HepG2 (cell line): ENCODE measurements around the gene VDR. TPM values are rescaled to one million over a fixed set of nuclear protein-coding genes. Genes with fewer than 3 reads are reported as not detected.

Source experiments
- ATF7 ChIP-seq, 2 experiments: fragments of 450-650 bp in 1 of 2; sonication (generic) in 1 of 2; formaldehyde crosslinking in 1 of 2; IDR thresholded peaks; 2 replicates each; pipeline versions ENCODE4 v1.4.0 to v1.6.1; 2016 to 2020; ENCODE audit warnings: antibody characterized with exemption in 1 of 2, mild to moderate bottlenecking in 1 of 2, missing genetic modification reagents in 1 of 2
- CBFB ChIP-seq: sonication (generic); formaldehyde crosslinking; IDR thresholded peaks from 2 replicates; pipeline ENCODE4 v1.4.0; 2020; ENCODE audit warnings: missing genetic modification reagents
- EED ChIP-seq: sonication (generic); formaldehyde crosslinking; IDR thresholded peaks from 2 replicates; pipeline ENCODE4 v1.5.0; 2020; ENCODE audit warnings: mild to moderate bottlenecking, missing genetic modification reagents
- EHMT2 ChIP-seq: fragments of 200-600 bp; sonication (generic); IDR thresholded peaks from 2 replicates; pipeline ENCODE4 v1.7.0; 2017; ENCODE audit warnings: antibody characterized with exemption, low read depth, low read length, borderline replicate concordance
- ELF1 ChIP-seq: sonication (generic); formaldehyde crosslinking; IDR thresholded peaks from 2 replicates; pipeline ENCODE4 v1.4.0; 2020; ENCODE audit warnings: missing genetic modification reagents
- FOXJ3 ChIP-seq: sonication (generic); formaldehyde crosslinking; IDR thresholded peaks from 2 replicates; pipeline ENCODE4 v1.4.0; 2020; ENCODE audit warnings: missing genetic modification reagents, mild to moderate bottlenecking, borderline replicate concordance
- KAT7 ChIP-seq: IDR thresholded peaks from 2 replicates; pipeline ENCODE4 v1.6.1; 2018; ENCODE audit warnings: borderline replicate concordance, missing compliant biosample characterization
- LCORL ChIP-seq, 2 experiments: fragments of 450-650 bp in 1 of 2; sonication (generic) in 1 of 2; formaldehyde crosslinking in 1 of 2; IDR thresholded peaks; 2 replicates each; pipeline versions ENCODE4 v1.5.0 to v1.6.1; 2017 to 2020; ENCODE audit warnings: antibody characterized with exemption in 1 of 2, missing genetic modification reagents in 1 of 2
- MAFK ChIP-seq, 2 experiments: IDR thresholded peaks in 1 of 2; conservative IDR thresholded peaks in 1 of 2; 2 replicates each; pipeline ENCODE4 v1.6.1; 2011; ENCODE audit warnings: improper control_type of control experiment in 2 of 2, low read length in 2 of 2
- MIXL1 ChIP-seq: IDR thresholded peaks from 2 replicates; pipeline ENCODE4 v1.6.1; 2016
- MTA3 ChIP-seq: sonication (generic); formaldehyde crosslinking; IDR thresholded peaks from 2 replicates; pipeline ENCODE4 v1.4.0; 2020; ENCODE audit warnings: missing genetic modification reagents
- RARG ChIP-seq: sonication (generic); formaldehyde crosslinking; IDR thresholded peaks from 2 replicates; pipeline ENCODE4 v1.4.0; 2020; ENCODE audit warnings: low read depth, mild to moderate bottlenecking, missing genetic modification reagents
- STAT5B ChIP-seq: sonication (generic); formaldehyde crosslinking; IDR thresholded peaks from 2 replicates; pipeline ENCODE4 v1.4.0; 2020; ENCODE audit warnings: missing genetic modification reagents
- TBX3 ChIP-seq: fragments of 450-650 bp; IDR thresholded peaks from 2 replicates; pipeline ENCODE4 v1.6.1; 2017; ENCODE audit warnings: antibody characterized with exemption, mild to moderate bottlenecking, inconsistent platforms, borderline replicate concordance
- YY1 ChIP-seq: IDR thresholded peaks from 2 replicates; pipeline ENCODE4 v1.6.1; 2011; ENCODE audit warnings: low read length, low read depth, moderate library complexity, mild to moderate bottlenecking; ENCODE audit not compliant: insufficient read depth, insufficient replicate concordance
- ZFP1 ChIP-seq: IDR thresholded peaks from 2 replicates; pipeline ENCODE4 v1.6.1; 2016
- ZMYM4 ChIP-seq: sonication (generic); formaldehyde crosslinking; IDR thresholded peaks from 2 replicates; pipeline ENCODE4 v1.8.1; 2023; ENCODE audit warnings: mild to moderate bottlenecking, missing genetic modification reagents
- ZNF138 ChIP-seq: sonication (generic); formaldehyde crosslinking; IDR thresholded peaks from 2 replicates; pipeline ENCODE4 v1.5.0; 2020; ENCODE audit warnings: mild to moderate bottlenecking, low read depth, missing genetic modification reagents
- ZNF644 ChIP-seq: IDR thresholded peaks from 2 replicates; pipeline ENCODE4 v1.6.1; 2016; ENCODE audit warnings: low read depth
- ZNF777 ChIP-seq: sonication (generic); formaldehyde crosslinking; IDR thresholded peaks from 2 replicates; pipeline ENCODE4 v1.4.0; 2020; ENCODE audit warnings: missing genetic modification reagents
- polyA plus RNA-seq, 8 experiments: library from polyadenylated mRNA; depleted of rRNA in 3 of 8; stranded (reverse) in 7 of 8; unstranded in 1 of 8; fragments of >200 nt; fragmentation: Illumina TruSeq in 4 of 8; extraction: Trizol in 4 of 8; gene quantifications; 2 replicates each; pipeline versions ENCODE4 v1.2.1 to v1.2.3, GENCODE V29; 2011 to 2016; ENCODE audit warnings: low read depth in 4 of 8, missing spikeins in 1 of 8, mixed read lengths in 1 of 8; ENCODE audit not compliant: insufficient read depth in 1 of 8
- total RNA-seq, 5 experiments: library from RNA; depleted of rRNA; stranded (reverse); fragments of >200 nt; fragmentation: Illumina TruSeq; extraction: Trizol; gene quantifications; 2 replicates each; pipeline ENCODE4 v1.2.3, GENCODE V29; 2016; ENCODE audit warnings: low read depth in 1 of 5
- TF ChIP-seq, protein P1 (sequence below): sonication (generic); formaldehyde crosslinking; IDR thresholded peaks from 2 replicates; pipeline ENCODE4 v1.4.0; 2020; ENCODE audit warnings: missing genetic modification reagents
- TF ChIP-seq, protein P2 (sequence below): sonication (generic); formaldehyde crosslinking; IDR thresholded peaks from 2 replicates; pipeline ENCODE4 v1.8.1; 2022; ENCODE audit warnings: low read depth, mild to moderate bottlenecking, missing genetic modification reagents
- TF ChIP-seq, protein P3 (sequence below): sonication (generic); formaldehyde crosslinking; IDR thresholded peaks from 2 replicates; pipeline ENCODE4 v1.4.0; 2020; ENCODE audit warnings: missing genetic modification reagents; ENCODE audit errors: not compliant biosample characterization
- TF ChIP-seq, protein P4 (sequence below): sonication (generic); formaldehyde crosslinking; IDR thresholded peaks from 2 replicates; pipeline ENCODE4 v1.4.0; 2020; ENCODE audit warnings: mild to moderate bottlenecking, missing genetic modification reagents
- TF ChIP-seq, protein P5 (sequence below): sonication (generic); formaldehyde crosslinking; IDR thresholded peaks from 2 replicates; pipeline ENCODE4 v1.4.0; 2020; ENCODE audit warnings: missing genetic modification reagents

The VDR gene
- total and polyA plus RNA-seq, 2 of the 13 experiments (the other 11 are each of a cell fraction or from before 2014, with no cell fraction given), result 0.08 to 0.33 TPM

DNA sequence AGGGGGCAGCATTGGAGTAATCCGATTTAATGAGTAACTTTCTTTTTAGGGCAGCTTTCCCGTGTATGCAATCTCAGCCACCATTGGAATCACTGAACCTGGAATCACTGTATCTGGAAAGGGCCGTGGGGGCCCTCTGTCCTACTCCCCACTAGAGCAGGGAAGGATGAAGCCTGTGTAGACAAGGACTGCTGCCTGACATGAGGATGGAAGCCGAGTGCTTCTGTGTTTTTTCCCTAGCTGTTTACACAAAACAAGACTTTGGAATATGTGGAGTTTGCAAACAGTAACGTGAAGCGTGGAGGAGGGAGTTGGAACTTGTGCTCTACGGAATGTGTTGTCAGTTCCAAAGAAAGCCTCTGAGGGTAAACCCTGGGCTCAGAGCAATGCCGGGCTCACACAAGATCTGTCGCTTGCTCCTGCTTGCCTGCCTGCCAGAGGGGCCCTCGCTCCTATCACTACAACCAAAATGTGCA is 52.7 kb downstream of the VDR start (continued):
- TF ChIP-seq CBFB (CRISPR knock-in tag), result no peak
- TF ChIP-seq RARG (CRISPR knock-in tag), result no peak
- no peak for TF ChIP-seq ZNF777 (CRISPR knock-in tag)
- no peak for TF ChIP-seq TBX3
- TF ChIP-seq LCORL (IDR thresholded peaks at IDR 0.05), result no peak
- TF ChIP-seq LCORL (CRISPR knock-in tag; IDR thresholded peaks at IDR 0.05), result peak; percentile 80
- peak; percentile 67; the same call in 1 of the 2 replicates for TF ChIP-seq MIXL1 (CRISPR knock-in tag)
- TF ChIP-seq ELF1 (CRISPR knock-in tag), result no peak
- no peak for TF ChIP-seq MAFK (conservative IDR thresholded peaks at IDR 0.05 in 1 of 2, IDR thresholded peaks at IDR 0.05 in 1 of 2; ENCODE audit: low read length in 2 of 2)
- TF ChIP-seq FOXJ3, result no peak
- TF ChIP-seq, protein P1, sequence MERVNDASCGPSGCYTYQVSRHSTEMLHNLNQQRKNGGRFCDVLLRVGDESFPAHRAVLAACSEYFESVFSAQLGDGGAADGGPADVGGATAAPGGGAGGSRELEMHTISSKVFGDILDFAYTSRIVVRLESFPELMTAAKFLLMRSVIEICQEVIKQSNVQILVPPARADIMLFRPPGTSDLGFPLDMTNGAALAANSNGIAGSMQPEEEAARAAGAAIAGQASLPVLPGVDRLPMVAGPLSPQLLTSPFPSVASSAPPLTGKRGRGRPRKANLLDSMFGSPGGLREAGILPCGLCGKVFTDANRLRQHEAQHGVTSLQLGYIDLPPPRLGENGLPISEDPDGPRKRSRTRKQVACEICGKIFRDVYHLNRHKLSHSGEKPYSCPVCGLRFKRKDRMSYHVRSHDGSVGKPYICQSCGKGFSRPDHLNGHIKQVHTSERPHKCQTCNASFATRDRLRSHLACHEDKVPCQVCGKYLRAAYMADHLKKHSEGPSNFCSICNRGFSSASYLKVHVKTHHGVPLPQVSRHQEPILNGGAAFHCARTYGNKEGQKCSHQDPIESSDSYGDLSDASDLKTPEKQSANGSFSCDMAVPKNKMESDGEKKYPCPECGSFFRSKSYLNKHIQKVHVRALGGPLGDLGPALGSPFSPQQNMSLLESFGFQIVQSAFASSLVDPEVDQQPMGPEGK (CRISPR knock-in tag), result peak; percentile 77
- no peak for TF ChIP-seq ZNF138 (CRISPR knock-in tag)
- TF ChIP-seq EHMT2, result no peak
- TF ChIP-seq ZNF644 (CRISPR knock-in tag), result no peak
- TF ChIP-seq, protein P2, sequence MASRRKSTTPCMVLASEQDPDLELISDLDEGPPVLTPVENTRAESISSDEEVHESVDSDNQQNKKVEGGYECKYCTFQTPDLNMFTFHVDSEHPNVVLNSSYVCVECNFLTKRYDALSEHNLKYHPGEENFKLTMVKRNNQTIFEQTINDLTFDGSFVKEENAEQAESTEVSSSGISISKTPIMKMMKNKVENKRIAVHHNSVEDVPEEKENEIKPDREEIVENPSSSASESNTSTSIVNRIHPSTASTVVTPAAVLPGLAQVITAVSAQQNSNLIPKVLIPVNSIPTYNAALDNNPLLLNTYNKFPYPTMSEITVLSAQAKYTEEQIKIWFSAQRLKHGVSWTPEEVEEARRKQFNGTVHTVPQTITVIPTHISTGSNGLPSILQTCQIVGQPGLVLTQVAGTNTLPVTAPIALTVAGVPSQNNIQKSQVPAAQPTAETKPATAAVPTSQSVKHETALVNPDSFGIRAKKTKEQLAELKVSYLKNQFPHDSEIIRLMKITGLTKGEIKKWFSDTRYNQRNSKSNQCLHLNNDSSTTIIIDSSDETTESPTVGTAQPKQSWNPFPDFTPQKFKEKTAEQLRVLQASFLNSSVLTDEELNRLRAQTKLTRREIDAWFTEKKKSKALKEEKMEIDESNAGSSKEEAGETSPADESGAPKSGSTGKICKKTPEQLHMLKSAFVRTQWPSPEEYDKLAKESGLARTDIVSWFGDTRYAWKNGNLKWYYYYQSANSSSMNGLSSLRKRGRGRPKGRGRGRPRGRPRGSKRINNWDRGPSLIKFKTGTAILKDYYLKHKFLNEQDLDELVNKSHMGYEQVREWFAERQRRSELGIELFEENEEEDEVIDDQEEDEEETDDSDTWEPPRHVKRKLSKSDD, result no peak
- no peak for TF ChIP-seq STAT5B (CRISPR knock-in tag)
- peak; percentile 18 for TF ChIP-seq YY1
- no peak for TF ChIP-seq MTA3 (CRISPR knock-in tag)
- TF ChIP-seq ZFP1 (CRISPR knock-in tag), result no peak
- TF ChIP-seq, protein P3, sequence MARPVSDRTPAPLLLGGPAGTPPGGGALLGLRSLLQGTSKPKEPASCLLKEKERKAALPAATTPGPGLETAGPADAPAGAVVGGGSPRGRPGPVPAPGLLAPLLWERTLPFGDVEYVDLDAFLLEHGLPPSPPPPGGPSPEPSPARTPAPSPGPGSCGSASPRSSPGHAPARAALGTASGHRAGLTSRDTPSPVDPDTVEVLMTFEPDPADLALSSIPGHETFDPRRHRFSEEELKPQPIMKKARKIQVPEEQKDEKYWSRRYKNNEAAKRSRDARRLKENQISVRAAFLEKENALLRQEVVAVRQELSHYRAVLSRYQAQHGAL, result no peak
- no peak for TF ChIP-seq ATF7 (IDR thresholded peaks at IDR 0.05)
- TF ChIP-seq ATF7 (CRISPR knock-in tag; IDR thresholded peaks at IDR 0.05), result no peak
- TF ChIP-seq EED (CRISPR knock-in tag), result no peak
- TF ChIP-seq, protein P4, sequence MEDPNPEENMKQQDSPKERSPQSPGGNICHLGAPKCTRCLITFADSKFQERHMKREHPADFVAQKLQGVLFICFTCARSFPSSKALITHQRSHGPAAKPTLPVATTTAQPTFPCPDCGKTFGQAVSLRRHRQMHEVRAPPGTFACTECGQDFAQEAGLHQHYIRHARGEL (CRISPR knock-in tag), result no peak
- TF ChIP-seq ZMYM4 (CRISPR knock-in tag), result 0 out of 2 replicates have a peak, but pooled peaks have one; percentile 10
- TF ChIP-seq, protein P5, sequence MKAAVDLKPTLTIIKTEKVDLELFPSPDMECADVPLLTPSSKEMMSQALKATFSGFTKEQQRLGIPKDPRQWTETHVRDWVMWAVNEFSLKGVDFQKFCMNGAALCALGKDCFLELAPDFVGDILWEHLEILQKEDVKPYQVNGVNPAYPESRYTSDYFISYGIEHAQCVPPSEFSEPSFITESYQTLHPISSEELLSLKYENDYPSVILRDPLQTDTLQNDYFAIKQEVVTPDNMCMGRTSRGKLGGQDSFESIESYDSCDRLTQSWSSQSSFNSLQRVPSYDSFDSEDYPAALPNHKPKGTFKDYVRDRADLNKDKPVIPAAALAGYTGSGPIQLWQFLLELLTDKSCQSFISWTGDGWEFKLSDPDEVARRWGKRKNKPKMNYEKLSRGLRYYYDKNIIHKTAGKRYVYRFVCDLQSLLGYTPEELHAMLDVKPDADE (CRISPR knock-in tag), result no peak
- TF ChIP-seq KAT7 (CRISPR knock-in tag), result no peak
